ENCODE data around the gene PFAS.
"Not testable (repeated sequence)": the region's sequence is repeated elsewhere in the genome, so short reads cannot be mapped to it uniquely, and the experiment has no call there.

Gene PFAS

DNA sequence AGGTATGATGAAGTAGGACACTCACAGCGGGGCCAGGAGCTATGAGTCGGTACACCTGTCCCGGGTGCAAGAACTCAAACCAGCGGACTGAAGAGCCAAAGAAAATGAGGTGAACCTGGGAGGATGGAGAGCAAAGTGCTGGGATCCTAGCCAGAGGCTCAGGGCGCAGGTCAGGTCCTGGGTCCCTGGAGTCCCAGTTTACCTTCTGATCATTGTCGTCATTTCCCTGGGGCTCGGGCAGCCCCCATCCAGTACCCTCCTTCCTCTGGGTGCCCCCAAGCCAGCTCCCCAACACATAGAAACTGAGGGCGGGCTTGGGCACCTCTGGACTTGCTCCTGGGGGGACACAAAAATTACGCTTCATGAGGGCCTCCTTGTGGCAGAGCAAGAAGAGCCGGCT is 17.4 kb upstream of the PFAS start:
- no peak for DNase-seq

DNA sequence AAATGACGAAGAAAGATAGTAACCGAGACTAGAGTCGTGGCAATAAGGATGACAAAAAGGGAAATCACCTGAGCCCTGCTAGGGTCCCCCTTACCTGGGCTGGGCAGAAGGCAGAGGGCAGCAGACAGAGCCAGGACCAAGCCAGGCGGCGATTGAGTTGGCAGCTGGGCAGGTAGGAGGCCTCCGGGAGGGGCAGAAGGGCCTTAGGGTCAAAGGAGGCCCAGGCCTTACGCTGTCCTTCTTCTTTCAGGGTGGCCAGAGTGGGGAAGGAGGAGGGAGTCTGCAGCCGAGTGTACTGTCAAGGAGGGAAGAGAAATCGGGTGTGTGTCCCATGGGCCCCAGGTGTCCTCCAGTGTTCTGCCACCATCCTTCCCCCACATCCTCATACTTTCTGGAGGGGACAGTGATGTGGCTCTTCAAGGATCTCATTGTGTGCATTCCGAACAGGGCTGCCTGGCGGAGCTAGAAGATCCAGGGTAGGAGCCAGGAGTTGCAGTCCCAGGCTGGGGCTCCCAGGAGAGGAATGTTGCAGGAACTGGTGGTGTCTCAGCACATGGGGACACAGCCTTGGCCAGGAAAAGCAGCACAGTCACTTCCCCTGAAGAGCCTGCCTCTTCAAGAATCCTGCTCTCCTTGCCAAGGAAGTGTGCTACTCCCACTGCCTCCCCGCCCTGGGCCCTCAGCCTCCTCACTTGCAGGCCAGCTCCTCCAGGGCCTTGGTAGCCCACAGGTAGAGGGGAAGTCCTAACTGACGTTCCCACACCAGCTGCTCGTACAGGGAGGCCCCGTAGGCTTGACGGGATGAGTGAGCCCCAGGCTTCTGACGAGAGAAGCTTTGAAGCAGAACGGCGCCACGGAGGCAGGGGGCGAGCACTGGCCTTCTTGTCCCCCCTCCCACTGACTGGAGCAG is 14.5 kb upstream of the PFAS start:
- DNase-seq: no peak

DNA sequence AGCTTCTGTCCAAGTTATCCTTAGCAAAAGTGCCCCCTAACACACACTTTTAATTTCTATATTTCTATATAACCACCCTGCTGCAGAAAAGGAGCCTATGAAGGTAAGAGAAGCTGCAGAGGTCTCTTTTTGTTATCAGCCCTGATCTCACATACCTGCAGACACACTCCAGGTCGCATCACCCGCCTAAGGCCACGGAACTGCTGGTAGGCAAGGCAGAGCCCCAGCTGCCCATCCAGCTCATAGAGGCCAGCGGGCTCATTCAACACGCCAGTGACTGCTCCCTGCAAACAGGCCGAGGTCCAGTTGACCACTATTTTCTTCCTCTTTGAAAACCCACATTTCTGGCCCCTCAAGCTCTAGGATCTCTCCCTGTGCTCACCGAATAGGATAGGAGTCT is 13.4 kb upstream of the PFAS start:
- DNase-seq: no peak

DNA sequence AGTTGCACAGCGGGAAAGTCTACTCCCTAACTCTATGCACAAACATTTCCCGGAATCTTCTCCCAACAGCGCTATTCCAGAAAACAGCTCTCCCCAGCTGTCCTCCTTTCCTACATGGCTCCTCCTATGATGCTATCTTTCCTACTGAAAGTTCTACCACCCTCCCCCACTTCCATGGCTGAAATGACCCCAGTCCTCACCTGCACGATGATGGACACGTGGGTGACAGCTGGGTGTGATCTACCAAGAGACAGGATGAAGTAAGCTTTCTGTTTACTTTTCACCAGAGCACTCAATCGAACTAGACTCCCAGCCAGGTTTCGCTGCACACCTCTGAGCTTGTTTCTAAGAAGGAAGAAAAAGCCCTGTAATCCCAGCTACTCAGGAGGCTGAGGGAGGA is 11.9 kb upstream of the PFAS start:
- DNase-seq: no peak

DNA sequence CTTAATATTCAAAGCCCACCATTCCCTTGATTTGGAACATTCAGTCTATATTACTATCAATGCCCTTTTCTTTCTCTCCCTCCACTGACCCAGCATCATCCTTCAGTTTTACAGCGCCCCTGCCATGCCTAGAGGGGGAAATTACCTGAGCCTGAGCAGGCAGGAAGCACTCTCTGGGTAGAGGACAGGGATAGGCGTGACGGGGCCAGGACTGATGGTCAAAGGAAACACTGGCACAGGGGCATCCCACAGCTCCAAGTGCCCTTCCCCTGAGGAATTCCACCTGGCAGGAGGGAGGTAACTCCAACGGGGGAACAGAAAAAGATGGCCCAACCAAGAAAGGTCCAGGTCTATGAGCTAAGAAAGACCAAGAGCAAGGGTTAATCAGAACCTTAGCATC is 11.2 kb upstream of the PFAS start:
- DNase-seq: no peak

DNA sequence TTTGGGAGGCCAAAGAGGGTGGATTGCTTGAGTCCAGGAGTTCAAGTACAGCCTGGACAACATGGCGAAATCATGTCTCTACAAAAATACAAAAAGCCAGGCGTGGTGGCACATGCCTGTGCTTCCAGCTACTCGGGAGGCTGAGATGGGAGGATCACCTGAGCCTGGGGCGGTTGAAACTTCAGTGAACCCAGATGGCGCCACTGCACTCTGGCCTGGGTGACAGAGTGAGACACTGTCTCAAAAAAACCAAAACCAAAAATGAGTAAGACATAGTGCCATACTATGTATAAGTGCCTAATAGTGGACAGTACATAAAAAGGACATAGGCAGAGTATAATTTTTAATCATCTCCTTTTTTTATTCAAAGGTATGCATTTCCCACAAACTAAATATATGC is 5.3 kb upstream of the PFAS start:
- DNase-seq: no peak

DNA sequence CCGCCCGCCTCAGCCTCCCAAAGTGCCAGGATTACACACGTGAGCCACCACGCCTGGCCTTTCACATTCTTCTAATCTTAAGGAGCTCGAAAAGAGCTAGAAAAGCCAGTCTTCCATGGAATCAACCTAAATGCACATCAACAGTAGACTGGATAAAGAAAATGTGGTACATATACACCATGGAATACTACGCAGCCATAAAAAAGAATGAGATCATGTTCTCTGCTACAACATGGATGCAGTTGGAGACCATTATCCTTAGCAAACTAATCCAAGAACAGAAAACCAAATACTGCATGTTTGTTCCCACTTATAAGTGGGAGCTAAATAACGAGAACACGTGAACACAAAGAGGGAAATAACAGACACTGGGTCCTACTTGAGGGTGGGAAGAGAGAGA is 4.3 kb upstream of the PFAS start:
- no peak for DNase-seq

DNA sequence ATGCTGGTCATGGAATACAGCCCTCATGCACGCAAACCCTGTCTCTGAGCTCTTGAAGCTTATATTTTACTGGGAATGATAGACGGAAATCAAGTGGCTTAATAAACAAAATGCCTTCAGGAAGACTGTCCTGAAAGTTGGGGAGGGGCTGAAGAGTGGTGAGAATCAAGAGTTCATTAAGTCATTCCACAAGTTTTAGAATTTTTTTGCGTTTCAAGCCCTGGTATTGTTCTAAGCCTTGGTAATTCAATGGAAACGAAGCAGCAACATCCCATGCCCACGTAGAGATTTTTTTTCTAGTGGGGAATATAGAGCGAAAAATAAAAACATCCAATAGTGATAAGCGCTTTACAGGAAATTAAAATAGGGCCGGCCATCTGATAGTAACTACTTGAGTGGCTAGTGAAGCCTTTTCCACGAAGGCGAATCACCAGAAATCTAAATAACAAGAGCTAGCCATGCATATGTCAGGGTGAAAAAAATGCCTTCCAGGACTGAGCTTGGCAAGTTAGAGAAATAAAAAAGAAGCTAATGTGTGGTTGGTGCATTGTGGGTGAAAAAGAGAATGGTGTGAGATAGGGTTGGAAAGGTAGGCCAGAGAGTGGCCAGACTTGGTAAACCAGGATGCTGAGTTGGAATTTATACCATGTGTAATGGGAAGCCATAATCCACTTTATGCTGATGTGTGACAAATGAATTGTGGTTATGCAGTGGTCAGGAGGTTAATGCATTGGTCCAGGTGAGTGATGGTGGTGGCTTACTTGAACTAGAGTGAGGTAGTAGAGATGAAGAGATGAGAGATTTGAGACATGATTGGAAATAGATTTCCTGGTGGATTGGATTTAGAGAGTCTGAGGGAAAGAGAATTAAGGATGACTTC is 772 bp downstream of the PFAS start:
- DNase-seq: no peak

DNA sequence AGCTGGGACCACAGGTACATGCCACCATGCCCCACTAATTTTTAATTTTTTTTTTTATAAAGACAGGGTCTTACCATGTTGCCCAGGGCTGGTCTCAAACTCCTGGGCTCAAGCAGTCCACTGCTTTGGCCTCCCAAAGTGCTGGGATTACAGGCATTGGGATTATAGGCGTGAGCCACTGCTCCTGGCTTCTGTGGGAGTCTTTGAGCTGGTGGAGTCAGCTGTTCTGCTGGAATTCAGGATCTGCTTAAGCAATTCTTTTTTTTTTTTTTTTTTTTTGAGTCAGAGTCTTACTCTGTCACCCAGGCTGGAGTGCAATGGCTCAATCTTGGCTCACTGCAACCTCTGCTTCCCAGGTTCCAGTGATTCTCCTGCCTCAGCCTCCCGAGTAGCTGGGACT is 2.3 kb downstream of the PFAS start:
- not testable (repeated sequence) for DNase-seq

DNA sequence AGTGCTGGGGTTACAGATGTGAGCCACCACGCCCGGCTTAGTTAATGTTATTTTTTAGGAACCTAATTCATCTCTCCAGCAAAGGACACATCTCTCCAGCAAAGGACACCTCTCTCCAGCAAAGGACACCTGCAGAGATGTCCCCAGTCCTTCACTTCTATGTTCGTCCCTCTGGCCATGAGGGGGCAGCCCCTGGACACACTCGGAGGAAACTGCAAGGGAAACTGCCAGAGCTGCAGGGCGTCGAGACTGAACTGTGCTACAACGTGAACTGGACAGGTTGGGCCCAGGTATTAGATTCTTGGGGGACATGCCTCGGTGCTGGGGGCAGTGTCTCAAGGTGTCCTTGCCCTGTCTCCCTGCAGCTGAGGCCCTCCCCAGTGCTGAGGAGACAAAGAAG is 4.7 kb downstream of the PFAS start:
- no peak for DNase-seq

DNA sequence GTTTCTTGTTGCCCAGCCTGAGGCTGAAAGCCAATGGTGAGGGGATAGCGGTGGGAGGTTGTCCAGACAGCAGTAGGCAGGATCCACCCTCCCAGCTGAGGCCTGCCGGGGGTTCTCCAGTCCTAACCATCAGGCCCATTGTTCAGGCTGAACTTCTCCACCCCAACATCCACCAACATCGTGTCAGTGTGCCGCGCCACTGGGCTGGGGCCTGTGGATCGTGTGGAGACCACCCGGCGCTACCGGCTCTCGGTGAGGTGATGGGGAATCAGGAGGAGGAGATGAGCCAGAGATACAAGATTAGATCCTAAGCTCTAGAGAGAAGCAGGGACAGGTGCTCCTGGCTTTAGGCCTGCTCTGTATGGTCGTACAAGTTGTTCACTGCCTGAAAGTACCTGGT is 5.8 kb downstream of the PFAS start:
- no peak for DNase-seq

DNA sequence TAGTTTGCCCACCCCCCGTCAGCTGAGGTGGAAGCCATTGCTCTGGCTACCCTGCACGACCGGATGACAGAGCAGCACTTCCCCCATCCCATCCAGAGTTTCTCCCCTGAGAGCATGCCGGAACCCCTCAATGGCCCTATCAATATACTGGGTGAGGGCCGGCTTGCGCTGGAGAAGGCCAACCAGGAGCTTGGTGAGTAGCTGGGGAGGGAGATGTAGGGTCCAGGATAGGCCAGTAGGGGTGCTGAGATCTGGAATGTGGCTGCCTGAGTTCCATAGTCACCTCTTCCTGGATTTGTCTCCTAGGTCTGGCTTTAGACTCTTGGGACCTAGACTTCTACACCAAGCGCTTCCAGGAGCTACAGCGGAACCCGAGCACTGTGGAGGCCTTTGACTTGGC is 6.4 kb downstream of the PFAS start:
- DNase-seq: no peak

DNA sequence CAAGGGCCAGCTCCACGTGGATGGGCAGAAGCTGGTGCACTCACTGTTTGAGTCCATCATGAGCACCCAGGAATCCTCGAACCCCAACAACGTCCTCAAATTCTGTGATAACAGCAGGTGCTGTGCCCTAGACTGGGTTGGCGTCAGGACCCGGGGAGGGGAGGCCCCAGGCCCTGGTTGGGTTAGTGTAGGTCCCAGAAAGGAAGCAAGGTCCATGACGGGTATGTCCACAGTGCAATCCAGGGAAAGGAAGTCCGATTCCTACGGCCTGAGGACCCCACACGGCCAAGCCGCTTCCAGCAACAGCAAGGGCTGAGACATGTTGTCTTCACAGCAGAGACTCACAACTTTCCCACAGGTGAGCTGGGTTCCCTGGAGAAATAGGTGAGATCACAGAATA is 7.2 kb downstream of the PFAS start:
- DNase-seq: no peak

DNA sequence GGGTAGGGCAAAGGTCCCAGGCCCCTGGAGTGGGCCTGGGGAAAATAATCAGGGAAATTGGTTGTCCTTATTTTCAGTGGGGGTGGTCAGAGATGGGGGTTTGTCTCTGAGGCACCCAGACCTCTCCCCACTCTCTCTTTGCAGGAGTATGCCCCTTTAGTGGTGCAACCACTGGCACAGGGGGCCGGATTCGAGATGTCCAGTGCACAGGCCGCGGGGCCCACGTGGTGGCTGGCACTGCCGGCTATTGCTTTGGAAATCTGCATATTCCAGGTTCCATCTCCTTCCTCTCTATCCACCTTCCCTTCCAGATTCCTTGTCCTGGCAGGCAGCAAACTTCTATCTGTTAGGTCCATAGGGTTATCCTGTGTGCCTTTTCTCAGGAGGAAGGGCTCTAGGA is 7.6 kb downstream of the PFAS start:
- DNase-seq: no peak

DNA sequence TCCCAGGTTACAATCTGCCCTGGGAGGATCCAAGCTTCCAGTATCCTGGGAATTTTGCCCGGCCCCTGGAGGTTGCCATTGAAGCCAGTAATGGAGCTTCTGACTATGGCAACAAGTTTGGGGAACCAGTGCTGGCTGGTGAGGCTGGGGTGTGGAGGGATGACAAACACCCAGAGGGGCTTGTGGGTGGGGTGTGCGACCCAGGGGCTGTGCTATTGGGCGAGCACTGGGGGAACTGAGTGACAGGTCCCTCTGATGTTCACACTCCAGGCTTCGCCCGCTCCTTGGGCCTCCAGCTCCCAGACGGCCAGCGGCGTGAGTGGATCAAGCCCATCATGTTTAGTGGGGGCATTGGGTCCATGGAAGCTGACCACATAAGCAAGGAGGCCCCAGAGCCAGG is 8.7 kb downstream of the PFAS start:
- no peak for DNase-seq

DNA sequence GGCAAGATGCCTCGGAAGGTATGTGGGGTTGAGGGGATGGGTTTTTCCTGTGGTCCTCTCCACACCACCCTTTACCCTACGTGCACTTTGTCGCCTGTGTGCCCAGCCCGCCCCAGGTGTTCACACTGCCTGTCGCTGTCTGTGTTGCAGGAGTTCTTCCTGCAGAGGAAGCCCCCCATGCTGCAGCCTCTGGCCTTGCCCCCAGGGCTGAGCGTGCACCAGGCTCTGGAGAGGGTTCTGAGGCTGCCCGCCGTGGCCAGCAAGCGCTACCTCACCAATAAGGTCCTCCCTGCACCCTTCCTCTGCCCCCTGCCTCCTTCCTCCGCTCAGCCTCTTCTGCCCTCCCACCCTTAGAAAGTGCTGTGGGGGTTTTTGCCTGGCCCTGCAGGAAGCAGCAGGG is 15.2 kb downstream of the PFAS start:
- DNase-seq: no peak

DNA sequence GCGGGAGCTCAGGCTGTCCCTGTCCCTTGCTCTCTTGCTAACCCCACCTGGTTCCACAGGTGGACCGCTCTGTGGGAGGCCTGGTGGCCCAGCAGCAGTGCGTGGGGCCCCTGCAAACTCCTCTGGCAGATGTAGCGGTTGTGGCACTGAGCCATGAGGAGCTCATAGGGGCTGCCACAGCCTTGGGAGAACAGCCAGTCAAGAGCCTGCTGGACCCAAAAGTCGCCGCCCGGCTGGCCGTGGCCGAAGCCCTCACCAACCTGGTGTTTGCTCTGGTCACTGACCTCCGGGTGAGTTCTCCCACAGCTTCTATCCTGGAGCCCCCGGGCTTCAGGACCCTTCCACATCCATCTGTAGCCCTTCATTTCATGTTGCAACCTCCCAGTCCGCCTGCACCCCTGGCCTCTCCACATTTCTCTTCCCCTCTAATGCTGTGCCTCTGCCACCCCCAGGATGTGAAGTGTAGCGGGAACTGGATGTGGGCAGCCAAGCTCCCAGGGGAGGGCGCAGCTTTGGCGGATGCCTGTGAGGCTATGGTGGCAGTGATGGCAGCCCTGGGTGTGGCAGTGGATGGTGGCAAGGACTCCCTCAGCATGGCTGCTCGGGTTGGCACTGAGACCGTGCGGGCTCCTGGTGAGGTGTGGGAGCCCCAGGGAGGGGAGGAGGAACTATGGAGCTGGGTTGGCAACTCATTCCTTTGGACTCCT is 15.9 kb downstream of the PFAS start:
- DNase-seq: no peak

DNA sequence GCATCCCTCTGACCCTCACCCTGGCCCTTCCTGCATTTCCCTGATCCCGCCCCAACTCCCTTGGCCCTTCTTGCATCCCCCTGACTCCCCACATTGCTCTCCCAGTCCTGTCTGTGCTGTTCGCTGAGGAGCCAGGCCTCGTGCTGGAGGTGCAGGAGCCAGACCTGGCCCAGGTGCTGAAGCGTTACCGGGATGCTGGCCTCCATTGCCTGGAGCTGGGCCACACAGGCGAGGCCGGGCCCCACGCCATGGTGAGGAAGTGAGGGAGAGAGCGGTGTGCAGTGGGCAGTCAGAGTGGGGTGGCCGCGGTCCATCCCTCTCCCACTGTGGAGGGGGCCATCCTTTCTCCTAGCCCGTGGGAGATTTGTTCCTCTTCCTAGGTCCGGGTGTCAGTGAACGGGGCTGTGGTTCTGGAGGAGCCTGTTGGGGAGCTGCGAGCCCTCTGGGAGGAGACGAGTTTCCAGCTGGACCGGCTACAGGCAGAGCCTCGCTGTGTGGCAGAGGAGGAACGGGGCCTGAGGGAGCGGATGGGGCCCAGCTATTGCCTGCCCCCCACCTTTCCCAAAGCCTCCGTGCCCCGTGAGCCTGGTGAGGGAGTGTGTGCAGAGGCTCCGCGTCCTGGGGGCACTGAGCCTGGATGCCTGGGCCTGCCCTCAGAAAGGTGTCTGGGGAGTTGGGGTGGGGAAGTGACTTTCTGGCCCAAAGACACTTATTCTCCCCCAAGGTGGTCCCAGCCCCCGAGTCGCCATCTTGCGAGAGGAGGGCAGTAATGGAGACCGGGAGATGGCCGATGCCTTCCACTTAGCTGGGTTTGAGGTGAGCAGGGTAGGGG is 17.8 kb downstream of the PFAS start:
- no peak for DNase-seq

DNA sequence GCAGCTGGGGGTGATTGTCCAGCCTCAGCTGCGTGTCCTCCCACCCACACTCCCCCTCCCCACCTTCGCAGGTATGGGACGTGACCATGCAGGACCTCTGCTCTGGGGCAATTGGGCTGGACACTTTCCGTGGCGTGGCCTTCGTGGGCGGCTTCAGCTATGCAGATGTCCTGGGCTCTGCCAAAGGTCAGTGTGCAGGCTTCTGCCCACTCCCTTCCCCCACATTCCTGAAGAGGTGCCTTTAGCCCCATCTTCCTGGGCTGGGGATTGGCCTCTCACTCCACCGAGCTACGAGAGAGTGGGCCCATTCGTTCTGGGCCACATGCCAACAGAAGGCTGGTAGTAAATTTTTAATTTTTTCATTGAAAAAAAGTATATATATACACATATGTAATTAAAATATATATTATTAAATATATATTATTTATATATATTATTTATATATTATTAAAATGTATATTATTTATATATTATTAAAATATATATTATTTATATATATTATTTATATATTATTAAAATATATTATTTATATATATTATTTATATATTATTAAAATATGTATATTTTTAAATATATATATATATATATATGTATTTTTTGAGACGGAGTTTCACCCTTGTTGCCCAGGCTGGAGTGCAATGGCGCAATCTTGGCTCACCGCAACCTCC is 18.5 kb downstream of the PFAS start:
- DNase-seq: no peak

DNA sequence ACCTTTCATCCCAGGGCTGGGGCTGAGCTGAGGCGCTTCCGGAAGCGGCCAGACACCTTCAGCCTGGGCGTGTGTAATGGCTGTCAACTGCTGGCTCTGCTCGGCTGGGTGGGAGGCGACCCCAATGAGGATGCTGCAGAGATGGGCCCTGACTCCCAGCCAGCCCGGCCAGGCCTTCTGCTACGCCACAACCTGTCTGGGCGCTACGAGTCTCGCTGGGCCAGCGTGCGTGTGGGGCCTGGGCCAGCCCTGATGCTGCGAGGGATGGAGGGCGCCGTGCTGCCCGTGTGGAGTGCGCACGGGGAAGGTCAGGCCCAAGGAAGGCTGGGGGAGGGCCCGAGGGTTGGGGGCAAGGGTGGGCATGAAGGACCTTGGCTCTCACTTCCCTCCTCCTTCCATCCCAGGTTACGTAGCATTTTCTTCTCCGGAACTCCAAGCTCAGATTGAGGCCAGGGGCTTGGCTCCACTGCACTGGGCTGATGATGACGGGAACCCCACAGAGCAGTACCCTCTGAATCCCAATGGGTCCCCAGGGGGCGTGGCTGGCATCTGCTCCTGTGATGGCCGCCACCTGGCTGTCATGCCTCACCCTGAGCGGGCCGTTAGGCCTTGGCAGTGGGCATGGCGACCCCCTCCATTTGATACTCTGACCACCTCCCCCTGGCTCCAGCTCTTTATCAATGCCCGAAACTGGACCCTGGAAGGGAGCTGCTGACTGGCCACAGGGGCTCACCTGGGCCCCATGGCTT is 19.6 kb downstream of the PFAS start:
- DNase-seq: no peak

DNA sequence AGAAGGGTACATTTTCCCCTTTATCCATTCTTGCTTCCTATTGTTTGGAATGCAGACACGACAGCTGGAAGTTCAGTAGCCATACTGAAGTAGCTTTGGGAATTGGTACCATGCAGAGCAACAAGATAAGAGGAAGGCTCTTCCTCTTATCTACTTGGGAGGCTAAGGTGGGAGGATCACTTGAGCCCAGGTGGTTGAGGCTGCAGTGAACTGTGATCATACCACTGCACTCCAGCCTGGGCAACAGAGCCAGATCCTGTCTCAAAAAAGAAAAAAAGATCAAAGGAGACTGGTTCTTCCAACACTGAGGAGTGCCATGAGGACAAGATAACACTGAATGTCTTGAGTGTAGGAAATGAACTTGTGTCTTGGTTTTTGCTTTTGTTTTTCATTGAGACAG is 23.3 kb downstream of the PFAS start:
- no peak for DNase-seq

All from NCI-H1436 (cell line).